Endothelial cell of umbilical vein (primary cell): ENCODE measurements around the gene CD99L2. TPM values are rescaled to one million over a fixed set of nuclear protein-coding genes. Genes with fewer than 3 reads are reported as not detected.

Experiments
- BruUV-seq: library from RNA; stranded (reverse); fragments of 400-500 nt; replicated peaks from 2 replicates; lab custom pipeline; 2021; lab: Mats Ljungman, UMichigan
- CTCF ChIA-PET: fragments of 300-600, 350-600 bp; sonication (Branson Sonifier 250); formaldehyde crosslinking; loops from one replicate; lab custom pipeline; 2021; ENCODE audit warnings: antibody characterized with exemption, inconsistent platforms; lab: Charles Lee
- POLR2A ChIA-PET: fragments of 300-600, 350-600 bp; sonication (Branson Sonifier 250); formaldehyde crosslinking; loops from one replicate; lab custom pipeline; 2021; ENCODE audit warnings: antibody characterized with exemption, inconsistent platforms; lab: Charles Lee
- DNase-seq: peaks from one replicate; pipeline ENCODE4 v3.0.0-alpha.2; 2011; ENCODE audit warnings: low read depth, low spot score
- FAIRE-seq: peaks from 2 replicates; lab custom pipeline; 2011; peaks lifted over from hg19 to GRCh38; lab: Jason Lieb, UNC
- H2AFZ ChIP-seq: 2 replicates; pipeline ENCODE4 v1.6.0; 2012; ENCODE audit warnings: low read depth, low read length, control low read depth, inconsistent platforms
- H3K27ac ChIP-seq: 2 replicates; pipeline ENCODE4 v1.5.1; 2011; ENCODE audit warnings: low read depth, mild to moderate bottlenecking, control low read depth, low read length, moderate library complexity; ENCODE audit not compliant: insufficient read depth
- H3K27me3 ChIP-seq, 2 experiments: 2 replicates each; pipeline versions ENCODE4 v1.6.0 to v1.6.1; 2011; ENCODE audit warnings: low read length in 2 of 2, mixed read lengths in 1 of 2; ENCODE audit not compliant: control insufficient read depth in 2 of 2, insufficient read depth in 2 of 2
- H3K36me3 ChIP-seq, 2 experiments: 2 replicates in 1 of 2; 3 replicates in 1 of 2; pipeline ENCODE4 v1.5.1; 2011; ENCODE audit warnings: low read length in 2 of 2, mild to moderate bottlenecking in 1 of 2, moderate library complexity in 1 of 2; ENCODE audit not compliant: control insufficient read depth in 2 of 2, insufficient read depth in 2 of 2; ENCODE audit errors: extremely low read depth in 1 of 2
- H3K4me1 ChIP-seq: 3 replicates; pipeline ENCODE4 v1.5.1; 2011; ENCODE audit warnings: mild to moderate bottlenecking, low read length; ENCODE audit not compliant: control insufficient read depth, insufficient read depth; ENCODE audit errors: extremely low read depth
- H3K4me2 ChIP-seq: 2 replicates; pipeline ENCODE4 v1.6.1; 2011; ENCODE audit warnings: low read length, control low read depth, mixed read lengths; ENCODE audit not compliant: insufficient read depth
- H3K4me3 ChIP-seq, 3 experiments: fragments of 200-600 bp in 1 of 3; sonication (generic), shearing (Covaris generic) in 1 of 3; replicated peaks in 1 of 3; 2 replicates each; pipeline ENCODE4 v1.5.1; 2011 to 2016; ENCODE audit warnings: control low read depth in 3 of 3, low read length in 3 of 3, mild to moderate bottlenecking in 2 of 3, inconsistent platforms in 1 of 3, low read depth in 1 of 3, moderate library complexity in 1 of 3; ENCODE audit not compliant: insufficient read depth in 1 of 3
- H3K79me2 ChIP-seq: 2 replicates; pipeline ENCODE4 v1.6.0; 2012; ENCODE audit warnings: low read length, inconsistent platforms; ENCODE audit not compliant: control insufficient read depth, insufficient read depth
- H3K9ac ChIP-seq: replicated peaks from 2 replicates; pipeline ENCODE3; 2011; ENCODE audit warnings: low read length, control low read depth; ENCODE audit not compliant: insufficient read depth; ENCODE audit errors: extremely low read depth
- H3K9me1 ChIP-seq: replicated peaks from 3 replicates; pipeline ENCODE4 v1.6.0; 2011; ENCODE audit warnings: mild to moderate bottlenecking, low read length; ENCODE audit not compliant: control insufficient read depth, insufficient read depth; ENCODE audit errors: extremely low read depth
- H3K9me3 ChIP-seq: replicated peaks from 2 replicates; pipeline ENCODE4 v1.5.1; 2012; ENCODE audit warnings: low read length, inconsistent platforms; ENCODE audit not compliant: control insufficient read depth, insufficient read depth
- H4K20me1 ChIP-seq: replicated peaks from 2 replicates; pipeline ENCODE3; 2011; ENCODE audit warnings: mild to moderate bottlenecking, low read length; ENCODE audit not compliant: control insufficient read depth, insufficient read depth; ENCODE audit errors: extremely low read depth
- EZH2 ChIP-seq: IDR thresholded peaks from 2 replicates; pipeline ENCODE4 v1.6.1; 2012; ENCODE audit warnings: borderline replicate concordance, low read depth, mild to moderate bottlenecking, moderate library complexity, low read length, inconsistent platforms; ENCODE audit not compliant: severe bottlenecking
- FOS ChIP-seq: IDR thresholded peaks from 2 replicates; pipeline ENCODE4 v1.6.1; 2011; ENCODE audit warnings: mild to moderate bottlenecking, low read length, moderate library complexity, borderline replicate concordance; ENCODE audit not compliant: insufficient read depth
- GATA2 ChIP-seq: IDR thresholded peaks from 2 replicates; pipeline ENCODE4 v1.7.0; 2011; ENCODE audit warnings: low read depth, mild to moderate bottlenecking, moderate library complexity, mixed read lengths, low read length; ENCODE audit not compliant: insufficient read length, insufficient read depth
- JUN ChIP-seq: IDR thresholded peaks from 2 replicates; pipeline ENCODE4 v1.6.1; 2011; ENCODE audit warnings: borderline replicate concordance, low read depth; ENCODE audit not compliant: insufficient read length, insufficient read depth
- MYC ChIP-seq: IDR thresholded peaks from one replicate; pipeline ENCODE4 v1.6.1; 2011; ENCODE audit warnings: mild to moderate bottlenecking, low read depth, low read length
- POLR2A ChIP-seq: IDR thresholded peaks from 2 replicates; pipeline ENCODE4 v1.6.1; 2012; ENCODE audit warnings: low read depth, mild to moderate bottlenecking, control low read depth, low read length
- POLR2AphosphoS5 ChIP-seq: IDR thresholded peaks from 2 replicates; pipeline ENCODE4 v1.6.1; 2012; ENCODE audit warnings: low read depth, mild to moderate bottlenecking, control low read depth, low read length, moderate library complexity; ENCODE audit not compliant: insufficient read depth
- dilution Hi-C: fragments of 300-500 bp; cut with MboI; formaldehyde crosslinking; loops from one replicate; pipeline ENCODE4 v1.15.0; 2019; ENCODE audit warnings: low sequenced_read_pairs; ENCODE audit not compliant: extremely low pct_ligation_motif_present
- intact Hi-C: fragments of 100-400 bp; cut with micrococcal nuclease; formaldehyde crosslinking; loops from one replicate; pipeline ENCODE4 v1.10.0; 2022
- polyA plus RNA-seq, 4 experiments: library from polyadenylated mRNA; depleted of rRNA in 3 of 4; stranded (reverse) in 3 of 4; unstranded in 1 of 4; fragments of >200 nt; gene quantifications; 2 replicates each; pipeline versions ENCODE4 v1.2.1 to v1.2.3, GENCODE V29; 2011 to 2012; ENCODE audit warnings: missing spikeins in 1 of 4
- total RNA-seq: library from RNA; stranded (reverse); gene quantifications from 2 replicates; pipeline ENCODE4 v1.2.3, GENCODE V29; 2021
- TF ChIP-seq, protein P1 (sequence below), 2 donors: IDR thresholded peaks; 1 replicate in 1 of 2; 2 replicates in 1 of 2; pipeline ENCODE4 v1.5.1; 2011; ENCODE audit warnings: low read length in 2 of 2, mild to moderate bottlenecking in 2 of 2, moderate library complexity in 2 of 2, control low read depth in 1 of 2, inconsistent platforms in 1 of 2, low read depth in 1 of 2; ENCODE audit not compliant: insufficient read depth in 1 of 2; ENCODE audit errors: extremely low read depth in 1 of 2
- TF ChIP-seq, protein P2 (sequence below): IDR thresholded peaks from 2 replicates; pipeline ENCODE4 v1.6.1; 2011; ENCODE audit not compliant: insufficient read depth, insufficient read length

CD99L2 gene
- total and polyA plus RNA-seq, 2 donors (not counting 3 experiments of a cell fraction or from before 2014, with no cell fraction given): 33.2 to 43.4 TPM

- no peaks in the 10 kb centered on the region for H3K9me1 ChIP-seq
- intact Hi-C loops: no loop called here
Measured at GRCh38 chrX:150844016-150844415, 54.5 kb downstream of the CD99L2 start.

More at GRCh38 chrX:150844016-150844415, 54.5 kb downstream of the CD99L2 start:
- H3K4me1 ChIP-seq: no peaks in the 10 kb centered on the region
- no TSS peak for BruUV-seq
- no peak overlapping the region for H3K4me2 ChIP-seq
- TF ChIP-seq EZH2: no peak
- TF ChIP-seq, protein P1, sequence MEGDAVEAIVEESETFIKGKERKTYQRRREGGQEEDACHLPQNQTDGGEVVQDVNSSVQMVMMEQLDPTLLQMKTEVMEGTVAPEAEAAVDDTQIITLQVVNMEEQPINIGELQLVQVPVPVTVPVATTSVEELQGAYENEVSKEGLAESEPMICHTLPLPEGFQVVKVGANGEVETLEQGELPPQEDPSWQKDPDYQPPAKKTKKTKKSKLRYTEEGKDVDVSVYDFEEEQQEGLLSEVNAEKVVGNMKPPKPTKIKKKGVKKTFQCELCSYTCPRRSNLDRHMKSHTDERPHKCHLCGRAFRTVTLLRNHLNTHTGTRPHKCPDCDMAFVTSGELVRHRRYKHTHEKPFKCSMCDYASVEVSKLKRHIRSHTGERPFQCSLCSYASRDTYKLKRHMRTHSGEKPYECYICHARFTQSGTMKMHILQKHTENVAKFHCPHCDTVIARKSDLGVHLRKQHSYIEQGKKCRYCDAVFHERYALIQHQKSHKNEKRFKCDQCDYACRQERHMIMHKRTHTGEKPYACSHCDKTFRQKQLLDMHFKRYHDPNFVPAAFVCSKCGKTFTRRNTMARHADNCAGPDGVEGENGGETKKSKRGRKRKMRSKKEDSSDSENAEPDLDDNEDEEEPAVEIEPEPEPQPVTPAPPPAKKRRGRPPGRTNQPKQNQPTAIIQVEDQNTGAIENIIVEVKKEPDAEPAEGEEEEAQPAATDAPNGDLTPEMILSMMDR (IDR thresholded peaks at IDR 0.05; ENCODE audit: extremely low read depth in 1 of 2, insufficient read depth in 1 of 2, low read depth in 1 of 2, low read length in 2 of 2): no peak
- no peak for TF ChIP-seq JUN
- no peak for TF ChIP-seq FOS
- TF ChIP-seq MYC: no peak
- TF ChIP-seq GATA2: no peak
- TF ChIP-seq POLR2A: no peak
- TF ChIP-seq, protein P2, sequence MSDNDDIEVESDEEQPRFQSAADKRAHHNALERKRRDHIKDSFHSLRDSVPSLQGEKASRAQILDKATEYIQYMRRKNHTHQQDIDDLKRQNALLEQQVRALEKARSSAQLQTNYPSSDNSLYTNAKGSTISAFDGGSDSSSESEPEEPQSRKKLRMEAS: no peak
- TF ChIP-seq POLR2AphosphoS5: no peak
- H4K20me1 ChIP-seq: no peaks in the 10 kb centered on the region
- no peak overlapping the region for H3K9ac ChIP-seq
- no peaks in the 10 kb centered on the region for H3K36me3 ChIP-seq
- H3K4me3 ChIP-seq: no peak overlapping the region
- H3K27me3 ChIP-seq: no peaks in the 10 kb centered on the region
- FAIRE-seq: no peak
- no peak for DNase-seq
- H2AFZ ChIP-seq: no peak overlapping the region
- dilution Hi-C loops: no loop called here
- CTCF ChIA-PET: no interaction called here
- no peaks in the 10 kb centered on the region for H3K9me3 ChIP-seq
- POLR2A ChIA-PET: no interaction called here
- H3K79me2 ChIP-seq: no peaks in the 10 kb centered on the region
- H3K27ac ChIP-seq: no peak overlapping the region
